HL-60/S4 (cell line): ENCODE measurements around the gene TAS1R2.
"Not testable (repeated sequence)": the region's sequence is repeated elsewhere in the genome, so short reads cannot be mapped to it uniquely, and the experiment has no call there.

Source experiments
- in situ Hi-C: fragments of 300-500 bp; cut with MboI; formaldehyde crosslinking; loops from 2 replicates; pipeline ENCODE4 v1.14.3; 2022; ENCODE audit warnings: low sequenced_read_pairs

Gene TAS1R2

GRCh38 chr1:18871401-18872070 is 12.1 kb upstream of the TAS1R2 start:
- in situ Hi-C loops = no loop called here

- in situ Hi-C loops = no loop called here
Measured at GRCh38 chr1:18870957-18871356, 11.5 kb upstream of the TAS1R2 start.

- in situ Hi-C loops = not testable (repeated sequence)
Measured at GRCh38 chr1:18870595-18870865, 11.1 kb upstream of the TAS1R2 start.

- in situ Hi-C loops = no loop called here
Measured at GRCh38 chr1:18869847-18870594, 10.6 kb upstream of the TAS1R2 start.

DNA sequence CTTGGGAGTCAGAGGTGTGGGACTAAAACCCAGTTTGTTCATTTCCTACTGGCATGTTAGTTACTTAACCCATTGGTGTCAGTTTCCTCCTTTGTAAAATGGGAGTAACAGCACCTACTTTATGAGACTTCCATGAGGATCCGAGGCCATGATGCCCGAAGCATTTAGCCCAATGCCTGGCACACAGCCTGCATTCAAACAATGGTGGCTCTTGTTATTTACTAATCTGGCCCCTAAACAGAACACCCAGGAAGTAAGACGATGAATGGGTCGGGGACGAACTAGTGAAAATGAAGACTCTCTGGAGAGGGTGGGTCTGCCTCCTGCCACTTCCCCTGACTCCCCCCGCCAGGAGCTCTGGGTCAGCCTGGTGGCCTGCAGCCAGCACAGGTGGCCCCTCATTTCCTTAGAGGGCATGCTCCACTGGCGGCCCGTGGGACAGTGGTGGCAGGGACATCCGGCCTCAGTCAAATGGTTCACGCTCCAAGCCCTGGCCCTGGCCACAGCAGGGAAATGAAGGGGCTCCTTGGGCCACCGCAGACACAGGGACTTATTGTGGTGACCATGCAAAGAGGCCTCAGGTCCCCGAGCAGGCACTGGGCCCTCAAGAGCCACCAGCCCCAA is 9.5 kb upstream of the TAS1R2 start:
- in situ Hi-C loops = no loop called here

DNA sequence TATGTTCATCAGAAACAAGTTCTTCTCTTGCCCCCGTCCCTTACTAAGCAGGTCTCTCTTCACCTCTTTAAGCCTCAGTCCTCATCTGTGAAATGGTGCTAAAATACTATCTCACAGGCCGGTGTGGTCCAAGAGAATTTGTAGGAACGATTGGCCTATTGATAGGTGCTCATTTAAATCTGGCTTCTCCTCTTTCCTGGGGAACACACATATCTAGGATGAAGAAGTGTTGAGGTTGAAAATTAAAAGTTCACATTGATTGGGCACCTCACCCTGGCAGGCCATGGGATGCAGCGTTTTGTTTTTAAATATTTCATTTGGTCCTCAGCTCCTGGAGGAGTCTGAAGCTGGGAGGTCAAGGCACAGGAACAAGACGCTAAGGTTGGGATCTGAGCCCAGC is 8.9 kb upstream of the TAS1R2 start:
- in situ Hi-C loops = no loop called here

DNA sequence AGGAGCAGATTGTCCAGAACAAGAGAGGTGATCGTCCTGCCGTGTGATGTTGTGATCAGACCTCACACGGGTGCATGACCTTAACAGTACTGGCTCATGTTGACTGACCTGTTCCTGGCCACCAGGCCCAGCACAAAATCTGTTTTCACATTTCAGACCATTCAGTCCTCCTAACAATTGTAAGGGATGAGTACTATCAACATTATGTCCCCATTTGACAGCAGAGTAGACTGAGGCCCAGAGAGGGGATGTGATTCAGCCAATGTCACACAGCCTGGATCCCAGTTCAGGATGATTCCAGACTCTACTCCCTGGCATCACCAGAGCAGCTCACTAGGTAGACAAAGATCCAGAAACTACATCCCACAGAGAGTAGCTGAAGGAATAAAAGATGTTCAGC is 7.4 kb upstream of the TAS1R2 start:
- in situ Hi-C loops = no loop called here

DNA sequence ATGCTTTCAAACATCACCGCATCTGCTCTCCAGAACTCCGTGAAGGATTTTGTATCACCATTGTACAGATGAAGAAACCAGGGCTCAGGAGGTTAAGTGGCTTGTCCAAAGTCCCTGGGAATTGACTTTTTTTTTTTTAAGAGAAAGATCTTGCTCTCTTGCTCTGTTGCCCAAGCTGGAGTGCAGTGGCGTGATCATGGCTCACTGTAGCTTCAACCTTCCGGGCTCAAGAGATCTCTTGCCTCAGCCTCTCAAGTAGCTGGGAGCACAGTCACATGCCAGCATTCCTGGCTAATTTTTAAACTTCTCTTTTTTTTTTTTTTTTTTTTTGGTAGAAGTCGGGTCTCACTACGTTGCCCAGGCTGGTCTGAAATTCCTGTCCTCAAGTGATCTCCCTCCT is 6.9 kb upstream of the TAS1R2 start:
- in situ Hi-C loops = no loop called here

GRCh38 chr1:18865176-18865575 is 5.7 kb upstream of the TAS1R2 start:
- in situ Hi-C loops = no loop called here

- in situ Hi-C loops = no loop called here
Measured at GRCh38 chr1:18861590-18861989, 2.1 kb upstream of the TAS1R2 start.

GRCh38 chr1:18861082-18861481 is 1.6 kb upstream of the TAS1R2 start:
- in situ Hi-C loops = no loop called here

DNA sequence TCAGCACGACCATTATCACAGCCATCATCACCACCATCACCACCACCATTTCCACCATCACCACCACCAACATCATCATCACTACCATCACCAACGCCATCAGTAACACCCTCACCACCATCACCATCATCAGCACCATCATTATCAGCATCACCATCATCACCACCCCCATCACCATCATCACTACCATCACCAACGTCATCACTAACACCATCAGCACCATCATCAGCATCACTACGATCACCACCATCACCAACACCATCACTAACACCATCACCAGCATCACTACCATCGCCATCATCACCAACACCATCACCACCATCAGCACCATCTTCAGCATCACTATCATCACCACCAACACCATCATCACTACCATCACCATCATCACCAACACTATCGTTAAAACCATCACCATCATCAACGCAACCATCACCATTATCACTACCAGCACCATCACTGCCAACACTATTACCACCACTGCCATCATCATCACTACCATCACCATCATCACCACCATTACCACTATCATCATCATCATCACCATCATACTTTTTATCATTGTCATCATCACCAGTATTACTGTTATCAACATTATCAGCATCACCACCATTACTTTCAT is 1.3 kb downstream of the TAS1R2 start:
- in situ Hi-C loops = no loop called here

DNA sequence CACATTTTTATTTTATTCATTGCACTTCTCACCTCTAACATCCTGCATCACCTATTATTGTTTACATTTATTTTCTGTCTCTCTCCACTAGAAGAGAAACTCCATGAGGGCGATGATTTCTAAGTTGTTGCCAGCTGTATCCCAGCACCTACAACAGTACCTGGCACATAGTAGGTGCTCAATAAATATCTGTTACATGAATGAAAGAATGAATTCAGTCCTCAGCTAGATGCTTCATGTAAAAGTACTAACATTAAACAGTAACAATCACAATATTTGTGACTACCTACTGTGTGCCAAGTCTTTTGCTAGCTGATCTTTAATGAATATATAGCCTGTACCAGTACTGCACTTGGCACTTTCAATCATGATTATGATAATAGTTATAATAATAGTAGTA is 3.0 kb downstream of the TAS1R2 start:
- in situ Hi-C loops = no loop called here

DNA sequence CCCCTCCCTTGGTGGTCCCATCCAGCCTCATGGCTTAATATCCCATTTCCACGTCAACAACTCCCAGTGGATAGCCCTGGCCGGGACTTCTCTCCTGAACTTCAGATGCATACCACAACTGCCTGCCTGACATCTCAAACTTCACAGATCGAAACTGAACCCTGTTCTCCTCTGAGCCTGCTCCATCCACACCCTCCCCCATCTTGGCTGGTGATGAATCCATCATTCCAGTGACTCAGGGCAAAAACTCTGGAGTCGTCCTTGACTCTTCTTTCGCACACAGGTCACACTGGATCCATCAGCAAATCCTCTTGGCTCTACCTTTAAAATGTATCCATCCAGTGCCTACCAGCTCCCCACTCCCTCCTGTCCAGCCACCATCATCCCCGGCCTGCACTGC is 3.9 kb downstream of the TAS1R2 start:
- in situ Hi-C loops = no loop called here

- in situ Hi-C loops = no loop called here
Measured at GRCh38 chr1:18854331-18855025, 5.0 kb downstream of the TAS1R2 start.

DNA sequence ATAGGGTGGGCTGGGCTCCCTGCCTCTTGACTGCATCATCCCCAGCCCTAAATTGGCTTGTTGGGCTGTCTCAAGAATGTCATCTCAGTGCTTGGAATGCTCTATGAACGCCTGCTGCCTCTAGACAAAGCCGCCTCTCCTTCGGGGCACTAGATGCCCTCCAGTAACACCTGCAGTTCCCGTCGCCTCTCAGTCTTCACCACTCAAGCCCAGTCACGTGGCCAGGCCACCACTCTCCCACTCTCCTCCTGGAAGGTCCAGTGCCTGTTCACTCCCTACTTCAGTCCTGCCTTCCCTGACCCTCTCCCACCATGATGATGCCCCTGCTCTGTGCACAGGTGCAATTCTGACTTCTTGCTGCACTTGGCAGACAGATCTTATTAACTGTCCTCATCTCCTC is 7.0 kb downstream of the TAS1R2 start:
- in situ Hi-C loops = no loop called here

DNA sequence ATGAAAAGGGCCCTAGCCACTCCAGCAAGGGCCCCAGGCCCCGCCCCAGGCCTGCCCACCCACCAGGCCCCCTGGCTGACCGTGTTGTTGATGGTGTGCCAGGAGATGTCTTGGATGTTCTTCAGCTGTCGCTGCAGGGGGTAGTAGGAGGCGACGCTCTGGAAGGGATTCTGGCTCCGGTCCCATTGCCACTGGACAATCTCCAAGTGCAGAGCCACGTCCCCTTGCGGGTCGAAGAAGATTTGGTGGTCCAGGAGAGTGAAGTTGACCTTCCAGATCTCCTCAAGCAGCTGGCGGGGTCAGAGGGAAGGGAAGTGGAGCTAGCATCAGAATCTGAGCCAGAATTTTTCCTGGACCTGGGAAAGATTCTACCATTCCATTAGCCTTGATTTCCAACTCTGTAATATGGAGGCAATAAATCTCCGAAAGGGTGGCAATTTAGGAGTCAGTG is 10.2 kb downstream of the TAS1R2 start:
- in situ Hi-C loops = no loop called here

DNA sequence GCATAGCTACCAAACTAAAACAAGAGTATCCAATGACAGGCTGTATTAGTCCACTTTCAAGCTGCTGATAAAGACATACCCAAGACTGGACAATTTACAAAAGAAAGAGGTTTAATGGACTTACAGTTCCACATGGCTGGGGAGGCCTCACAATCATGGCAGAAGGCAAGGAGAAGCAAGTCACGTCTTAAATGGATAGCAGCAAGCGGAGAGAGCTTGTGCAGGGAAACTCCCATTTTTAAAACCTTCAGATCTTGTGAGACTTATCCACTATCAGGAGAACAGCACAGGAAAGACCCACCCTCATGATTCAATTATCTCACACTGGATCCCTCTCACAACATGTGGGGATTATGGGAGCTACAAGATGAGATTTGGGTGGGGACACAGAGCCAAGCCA is 11.7 kb downstream of the TAS1R2 start:
- in situ Hi-C loops = not testable (repeated sequence)

GRCh38 chr1:18840145-18840544 is 19.3 kb downstream of the TAS1R2 start:
- in situ Hi-C loops = no loop called here

- in situ Hi-C loops = no loop called here
Measured at GRCh38 chr1:18836654-18837053, 22.8 kb downstream of the TAS1R2 start.

DNA sequence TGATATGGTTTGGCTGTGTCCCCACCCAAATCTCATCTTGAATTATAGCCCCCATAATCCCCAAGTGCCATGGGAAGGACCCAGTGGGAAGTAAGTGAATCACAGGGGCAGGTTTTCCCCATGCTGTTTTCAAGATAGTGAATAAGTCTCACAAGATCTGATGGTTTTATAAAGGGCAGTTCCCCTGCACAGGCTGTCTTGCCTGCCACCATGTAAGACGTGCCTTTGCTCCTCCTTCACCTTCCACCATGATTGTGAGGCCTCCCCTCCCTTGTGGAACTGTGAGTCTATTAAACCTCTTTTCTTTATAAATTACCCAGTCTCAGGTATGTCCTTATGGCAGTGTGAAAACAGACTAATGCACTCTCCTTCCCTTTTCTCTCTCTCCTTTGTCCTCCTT is 27.1 kb downstream of the TAS1R2 start:
- in situ Hi-C loops = not testable (repeated sequence)
